ENCODE data around the gene BLMH. TPM values are rescaled to one million over a fixed set of nuclear protein-coding genes. Genes with fewer than 3 reads are reported as not detected.

The BLMH gene
- total RNA-seq, 1 donor from 2014 or later = 36.2 TPM

GRCh38 chr17:30302241-30302640, 10.5 kb upstream of the BLMH start:
- no peak overlapping the region for H3K27ac Mint-ChIP-seq (ENCODE audit: unreplicated experiment)

GRCh38 chr17:30300818-30301217, 9.1 kb upstream of the BLMH start:
- H3K27me3 ChIP-seq (ENCODE audit: insufficient read depth, low read length) = no peaks in the 10 kb centered on the region
- Mint-ChIP-seq H3K4me1 (ENCODE audit: low read depth, unreplicated experiment) (no peaks in the 10 kb centered on the region), H3K9me3 (ENCODE audit: unreplicated experiment) (no peaks in the 10 kb centered on the region), H3K27ac (ENCODE audit: unreplicated experiment) (no peak overlapping the region), H3K27me3 (ENCODE audit: low read depth, unreplicated experiment) (peaks cover 11% of the 10 kb centered on the region), H3K36me3 (ENCODE audit: low read depth, unreplicated experiment) (no peaks in the 10 kb centered on the region), H3K4me3 (ENCODE audit: unreplicated experiment) (no peak overlapping the region)
- TF ChIP-seq CTCF (IDR thresholded peaks at IDR 0.05; ENCODE audit: insufficient read depth, low read depth, low read length) (no peak), EZH2 (IDR thresholded peaks at IDR 0.05; ENCODE audit: insufficient read depth, low read length) (no peak)
- no peak for DNase-seq (ENCODE audit: low read depth)
- no peaks in the 10 kb centered on the region for H3K36me3 ChIP-seq (ENCODE audit: insufficient read depth, low read length)
- no peaks in the 10 kb centered on the region for H3K4me1 ChIP-seq (ENCODE audit: insufficient read depth, low read length)
- H3K79me2 ChIP-seq (ENCODE audit: insufficient read depth, low read length) = no peaks in the 10 kb centered on the region
- H4K20me1 ChIP-seq (ENCODE audit: insufficient read depth, low read length) = no peaks in the 10 kb centered on the region
- no peaks in the 10 kb centered on the region for H3K9me3 ChIP-seq (ENCODE audit: insufficient read depth, low read depth, low read length)
- H3K9ac ChIP-seq (ENCODE audit: low read length) = no peak overlapping the region
- H2AFZ ChIP-seq (ENCODE audit: low read depth, low read length) = no peak overlapping the region
- no peak overlapping the region for H3K4me2 ChIP-seq (ENCODE audit: low read length)
- no peak overlapping the region for H3K27ac ChIP-seq (ENCODE audit: low read depth, low read length)
- no peak for FAIRE-seq
- H3K4me3 ChIP-seq (ENCODE audit: insufficient read depth, low read depth, low read length) = no peak overlapping the region

More at GRCh38 chr17:30302241-30302640, 10.5 kb upstream of the BLMH start:
- no peak overlapping the region for H3K4me3 ChIP-seq (ENCODE audit: insufficient read depth, low read depth, low read length)
- no peaks in the 10 kb centered on the region for H3K36me3 ChIP-seq (ENCODE audit: insufficient read depth, low read length)
- H3K27ac ChIP-seq (ENCODE audit: low read depth, low read length) = no peak overlapping the region
- TF ChIP-seq CTCF (IDR thresholded peaks at IDR 0.05; ENCODE audit: insufficient read depth, low read depth, low read length) = no peak
- no peak for TF ChIP-seq EZH2 (IDR thresholded peaks at IDR 0.05; ENCODE audit: insufficient read depth, low read length)
- Mint-ChIP-seq H3K4me1 (ENCODE audit: low read depth, unreplicated experiment) (no peaks in the 10 kb centered on the region), H3K36me3 (ENCODE audit: low read depth, unreplicated experiment) (no peaks in the 10 kb centered on the region), H3K4me3 (ENCODE audit: unreplicated experiment) (no peak overlapping the region), H3K9me3 (ENCODE audit: unreplicated experiment) (no peaks in the 10 kb centered on the region), H3K27me3 (ENCODE audit: low read depth, unreplicated experiment) (peaks cover 7% of the 10 kb centered on the region)
- H2AFZ ChIP-seq (ENCODE audit: low read depth, low read length) = no peak overlapping the region
- no peak overlapping the region for H3K9ac ChIP-seq (ENCODE audit: low read length)
- DNase-seq (ENCODE audit: low read depth) = no peak
- no peak for FAIRE-seq
- H3K4me2 ChIP-seq (ENCODE audit: low read length) = no peak overlapping the region
- no peaks in the 10 kb centered on the region for H3K4me1 ChIP-seq (ENCODE audit: insufficient read depth, low read length)
- no peaks in the 10 kb centered on the region for H3K27me3 ChIP-seq (ENCODE audit: insufficient read depth, low read length)
- no peaks in the 10 kb centered on the region for H3K79me2 ChIP-seq (ENCODE audit: insufficient read depth, low read length)
- H3K9me3 ChIP-seq (ENCODE audit: insufficient read depth, low read depth, low read length) = no peaks in the 10 kb centered on the region
- no peaks in the 10 kb centered on the region for H4K20me1 ChIP-seq (ENCODE audit: insufficient read depth, low read length)

- FAIRE-seq = no peak
- Histone ChIP-seq H3K4me3 (ENCODE audit: insufficient read depth, low read depth, low read length) (no peak overlapping the region), H3K9ac (ENCODE audit: low read length) (no peak overlapping the region), H2AFZ (ENCODE audit: low read depth, low read length) (no peak overlapping the region), H3K4me2 (ENCODE audit: low read length) (no peak overlapping the region), H3K27me3 (ENCODE audit: insufficient read depth, low read length) (no peaks in the 10 kb centered on the region), H3K79me2 (ENCODE audit: insufficient read depth, low read length) (no peaks in the 10 kb centered on the region), H4K20me1 (ENCODE audit: insufficient read depth, low read length) (no peaks in the 10 kb centered on the region), H3K27ac (ENCODE audit: low read depth, low read length) (no peak overlapping the region), H3K36me3 (ENCODE audit: insufficient read depth, low read length) (no peaks in the 10 kb centered on the region), H3K4me1 (ENCODE audit: insufficient read depth, low read length) (no peaks in the 10 kb centered on the region), H3K9me3 (ENCODE audit: insufficient read depth, low read depth, low read length) (no peaks in the 10 kb centered on the region)
- H3K9me3 Mint-ChIP-seq (ENCODE audit: unreplicated experiment) = no peaks in the 10 kb centered on the region
- H3K27me3 Mint-ChIP-seq (ENCODE audit: low read depth, unreplicated experiment) = peaks cover 13% of the 10 kb centered on the region
- no peak overlapping the region for H3K27ac Mint-ChIP-seq (ENCODE audit: unreplicated experiment)
- no peak for TF ChIP-seq EZH2 (IDR thresholded peaks at IDR 0.05; ENCODE audit: insufficient read depth, low read length)
- peak; percentile 35 for TF ChIP-seq CTCF (IDR thresholded peaks at IDR 0.05; ENCODE audit: insufficient read depth, low read depth, low read length)
- H3K4me1 Mint-ChIP-seq (ENCODE audit: low read depth, unreplicated experiment) = no peaks in the 10 kb centered on the region
- H3K4me3 Mint-ChIP-seq (ENCODE audit: unreplicated experiment) = no peak overlapping the region
- no peaks in the 10 kb centered on the region for H3K36me3 Mint-ChIP-seq (ENCODE audit: low read depth, unreplicated experiment)
- no peak for DNase-seq (ENCODE audit: low read depth)
These were observed 7.3 kb upstream of the BLMH start for GRCh38 chr17:30299000-30299399.

Measured in astrocyte (in vitro differentiated cells and primary cell).